Measurements from ENCODE around the gene TENM3.

- TF ChIP-seq POLR2A (IDR thresholded peaks at IDR 0.05) (no peak), CTCF (IDR thresholded peaks at IDR 0.05) (no peak)
These were observed 602.8 kb downstream of the TENM3 start for GRCh38 chr4:182846036-182846435.

Data from esophagus squamous epithelium (tissue), 4 donors.